ENCODE data around the gene BNIPL.

The BNIPL gene

GRCh38 chr1:151056149-151056548 is 19.8 kb downstream of the BNIPL start:
- no peak for DNase-seq (ENCODE audit: low read depth in 2 of 2)

- no peak for DNase-seq (ENCODE audit: low read depth in 2 of 2)
Measured at GRCh38 chr1:151058692-151059091, 22.3 kb downstream of the BNIPL start.

GRCh38 chr1:151059109-151060006 is 23.0 kb downstream of the BNIPL start, which contains the start of gene CDC42SE1:
TSS of gene CDC42SE1 (minus strand) at chr1:151059622. CDS start at chr1:151055730, 3,892 bp downstream.
- DNase-seq (ENCODE audit: low read depth in 2 of 2): peak; percentile 66 to 72

GRCh38 chr1:151060007-151060656 is 23.7 kb downstream of the BNIPL start, which contains the start of gene MLLT11:
TSS of gene MLLT11 (plus strand) at chr1:151060397. CDS start at chr1:151067225, 6,828 bp downstream.
- DNase-seq (ENCODE audit: low read depth in 2 of 2): no peak

GRCh38 chr1:151060657-151061421 is 24.5 kb downstream of the BNIPL start:
- DNase-seq (ENCODE audit: low read depth in 2 of 2): no peak

GRCh38 chr1:151061704-151062103 is 25.3 kb downstream of the BNIPL start:
- no peak for DNase-seq (ENCODE audit: low read depth in 2 of 2)

GRCh38 chr1:151062741-151063371 is 26.5 kb downstream of the BNIPL start:
- no peak for DNase-seq (ENCODE audit: low read depth in 2 of 2)

GRCh38 chr1:151065089-151065645 is 28.8 kb downstream of the BNIPL start:
- no peak for DNase-seq (ENCODE audit: low read depth in 2 of 2)

- DNase-seq (ENCODE audit: low read depth in 2 of 2): no peak
Measured at GRCh38 chr1:151067185-151067584, 30.8 kb downstream of the BNIPL start.

GRCh38 chr1:151069103-151069486 is 32.7 kb downstream of the BNIPL start:
- DNase-seq (ENCODE audit: low read depth in 2 of 2): no peak

GRCh38 chr1:151070474-151071276 is 34.3 kb downstream of the BNIPL start, which contains the start of gene GABPB2:
TSS of gene GABPB2 (plus strand) at chr1:151070761. CDS start at chr1:151088190, 17,429 bp downstream.
- peak; percentile 67 to 68 for DNase-seq (ENCODE audit: low read depth in 2 of 2)

GRCh38 chr1:151072224-151072623 is 35.8 kb downstream of the BNIPL start:
- DNase-seq (ENCODE audit: low read depth in 2 of 2): no peak

- no peak for DNase-seq (ENCODE audit: low read depth in 2 of 2)
Measured at GRCh38 chr1:151085953-151086559, 49.7 kb downstream of the BNIPL start.

Measured in stimulated activated CD8-positive, alpha-beta memory T cell treated with anti-CD3 and anti-CD28 coated beads, Interleukin-15, amount 100 ng/mL, for 4 hours (primary cell).